ENCODE results near the gene RREB1.

RREB1 gene

DNA sequence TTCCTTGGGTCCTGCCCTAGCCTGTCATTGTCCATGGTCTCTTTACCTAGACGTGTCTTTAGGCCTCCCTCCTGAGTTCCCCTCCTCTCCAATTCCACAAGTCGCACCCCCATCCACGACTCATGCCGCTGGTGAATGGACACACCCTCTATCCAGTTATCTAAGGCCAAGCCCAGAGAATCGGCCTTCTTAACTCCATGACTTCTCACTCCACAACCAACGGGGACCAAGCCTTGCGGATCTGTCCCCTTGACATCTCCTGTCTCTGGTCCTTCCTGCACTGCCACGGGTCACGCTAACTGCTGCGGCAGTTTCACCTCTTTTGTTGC lies 7.0 kb upstream of the RREB1 start:
- DNase-seq: no peak

DNA sequence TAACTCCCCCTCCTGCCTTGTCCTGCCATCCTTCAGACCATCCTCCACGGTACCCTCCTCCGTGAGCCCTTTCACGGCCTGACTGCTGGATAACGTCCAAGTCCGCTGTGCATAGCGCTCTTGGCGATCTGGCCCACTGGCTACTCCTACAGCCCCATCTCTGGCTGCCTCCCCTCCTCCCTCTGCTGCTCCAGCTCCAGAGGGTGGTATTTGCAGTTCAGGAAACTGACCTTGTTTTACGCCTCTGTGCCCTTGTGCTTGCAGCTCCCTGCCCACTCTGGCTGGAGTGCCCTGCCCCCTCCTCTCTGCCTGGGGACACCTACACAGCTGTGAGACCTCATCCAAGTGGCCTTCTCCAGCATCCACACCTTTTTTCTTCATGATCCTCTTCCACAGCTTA lies 6.5 kb upstream of the RREB1 start:
- no peak for DNase-seq

DNA sequence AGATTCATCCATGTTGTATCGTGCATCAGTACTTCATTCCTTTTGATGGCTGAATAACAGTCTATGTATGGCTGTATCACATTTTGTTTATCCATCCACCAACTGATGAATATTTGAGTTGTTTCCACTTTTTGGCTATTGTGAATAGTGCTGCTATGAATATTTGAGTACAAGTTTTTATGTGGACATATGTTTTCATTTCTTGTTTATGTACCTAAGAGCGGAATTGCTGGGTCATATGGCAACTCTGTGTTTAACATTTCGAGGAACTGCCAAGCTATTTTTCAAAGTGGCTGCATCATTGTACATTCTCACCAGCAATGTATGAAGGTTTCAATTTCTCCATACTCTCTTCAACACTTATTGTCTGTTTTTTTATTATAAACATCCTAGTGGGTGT lies 3.0 kb upstream of the RREB1 start:
- no peak for DNase-seq

DNA sequence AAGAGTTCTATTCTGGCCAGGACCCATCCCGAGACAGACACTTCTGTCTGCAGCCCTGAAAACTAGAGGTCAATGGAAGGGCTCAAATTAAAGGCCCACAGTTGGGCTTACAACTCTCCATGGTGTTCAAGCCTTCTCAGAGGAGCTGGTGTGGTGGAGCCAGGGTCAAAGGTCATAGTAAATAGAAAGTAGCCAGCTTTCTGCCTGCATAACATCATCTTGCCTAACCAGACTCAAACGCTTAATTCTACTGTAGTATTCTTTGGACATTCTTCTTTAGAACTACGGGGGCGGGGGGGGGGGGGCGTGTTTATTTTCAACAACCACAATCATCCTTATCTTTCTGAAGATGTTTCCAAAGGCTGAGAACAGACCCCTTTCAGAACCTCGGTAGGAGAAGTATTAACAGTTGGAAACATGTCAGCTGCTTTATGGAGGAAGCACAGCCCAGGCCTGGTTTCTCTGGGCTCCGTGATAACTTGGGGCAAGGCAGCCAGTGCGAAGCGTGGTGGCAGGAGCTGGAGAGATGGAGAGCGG lies 1.5 kb upstream of the RREB1 start:
- DNase-seq: no peak

DNA sequence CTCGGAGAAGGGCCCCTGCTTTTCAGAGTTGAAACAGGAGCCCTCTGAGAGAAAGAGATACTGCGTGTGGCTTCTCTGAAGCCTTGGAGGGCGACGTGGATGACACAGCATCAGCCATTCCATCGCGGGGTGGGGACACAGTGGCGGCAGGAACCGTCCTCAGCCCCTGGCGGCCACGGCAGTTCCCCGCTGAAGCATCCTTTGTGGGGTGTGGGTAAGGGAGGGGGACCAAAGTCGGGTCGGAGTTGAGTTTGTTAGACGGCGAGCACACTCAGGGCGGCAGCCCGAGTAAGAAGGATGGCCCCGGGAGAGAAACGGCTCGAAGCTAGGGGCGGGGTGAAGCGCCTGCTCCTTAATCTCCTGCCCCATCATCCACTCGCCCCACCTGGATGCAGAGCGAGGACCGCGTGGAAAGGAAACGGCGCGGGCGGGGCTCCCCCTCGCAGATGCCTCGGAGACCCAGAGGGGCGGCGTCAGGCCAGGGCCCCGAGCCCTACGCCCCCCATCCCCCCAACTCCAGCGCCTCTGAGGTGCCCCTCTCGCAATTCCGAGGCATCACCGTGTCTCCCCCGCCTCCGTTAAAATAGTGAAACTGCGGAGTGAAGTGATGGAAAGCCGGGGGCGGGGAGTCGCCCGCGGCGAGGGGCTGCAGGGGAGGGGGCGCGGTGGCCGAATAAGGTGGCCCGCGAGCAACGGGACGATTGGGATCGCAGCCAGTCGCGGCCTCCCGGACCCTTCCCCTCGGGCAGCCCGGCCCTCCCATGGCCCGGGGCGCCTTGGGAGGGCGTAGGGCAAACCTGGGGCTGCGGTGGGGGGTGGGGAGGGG lies 796 bp upstream of the RREB1 start:
- peak; percentile 78 to 81 for DNase-seq

DNA sequence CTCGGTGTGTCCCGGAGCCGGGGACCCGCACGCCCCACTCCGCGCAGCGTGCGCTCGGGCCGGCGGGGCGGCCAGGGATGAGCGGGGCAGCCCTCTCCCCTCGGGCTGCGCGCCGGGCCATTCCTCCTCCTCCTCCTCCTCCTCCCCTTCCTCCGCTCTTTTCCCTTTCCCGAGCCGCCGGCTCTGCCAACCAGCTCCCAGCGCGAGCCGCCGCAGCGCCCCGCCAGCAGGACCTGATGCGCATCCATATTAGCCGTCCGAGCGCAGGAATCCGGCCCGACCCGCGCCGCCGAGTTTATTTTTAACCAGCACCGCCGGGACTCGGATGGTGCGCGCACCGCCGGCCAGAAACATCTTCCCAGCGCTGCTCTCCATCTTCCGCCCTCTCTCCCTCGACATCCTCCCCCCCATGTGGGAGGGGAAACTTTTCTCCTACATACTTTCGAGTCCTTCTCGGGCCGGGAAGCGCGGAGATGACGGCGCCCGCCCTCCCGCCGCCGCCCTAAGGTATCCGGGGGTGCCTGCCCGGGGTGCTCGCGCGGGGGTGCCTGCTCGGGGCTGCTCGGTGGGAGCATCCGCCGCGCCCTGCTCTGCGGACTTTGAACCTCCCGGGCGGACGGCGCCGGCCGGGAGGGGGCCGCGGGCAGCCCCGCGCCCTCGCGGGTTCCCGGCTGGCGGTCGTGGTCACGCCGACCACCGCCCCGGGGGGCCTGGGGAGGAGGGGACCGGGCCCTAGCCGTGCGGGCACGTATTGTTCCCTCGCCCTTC lies 619 bp downstream of the RREB1 start:
- DNase-seq: peak; percentile 67 to 70

DNA sequence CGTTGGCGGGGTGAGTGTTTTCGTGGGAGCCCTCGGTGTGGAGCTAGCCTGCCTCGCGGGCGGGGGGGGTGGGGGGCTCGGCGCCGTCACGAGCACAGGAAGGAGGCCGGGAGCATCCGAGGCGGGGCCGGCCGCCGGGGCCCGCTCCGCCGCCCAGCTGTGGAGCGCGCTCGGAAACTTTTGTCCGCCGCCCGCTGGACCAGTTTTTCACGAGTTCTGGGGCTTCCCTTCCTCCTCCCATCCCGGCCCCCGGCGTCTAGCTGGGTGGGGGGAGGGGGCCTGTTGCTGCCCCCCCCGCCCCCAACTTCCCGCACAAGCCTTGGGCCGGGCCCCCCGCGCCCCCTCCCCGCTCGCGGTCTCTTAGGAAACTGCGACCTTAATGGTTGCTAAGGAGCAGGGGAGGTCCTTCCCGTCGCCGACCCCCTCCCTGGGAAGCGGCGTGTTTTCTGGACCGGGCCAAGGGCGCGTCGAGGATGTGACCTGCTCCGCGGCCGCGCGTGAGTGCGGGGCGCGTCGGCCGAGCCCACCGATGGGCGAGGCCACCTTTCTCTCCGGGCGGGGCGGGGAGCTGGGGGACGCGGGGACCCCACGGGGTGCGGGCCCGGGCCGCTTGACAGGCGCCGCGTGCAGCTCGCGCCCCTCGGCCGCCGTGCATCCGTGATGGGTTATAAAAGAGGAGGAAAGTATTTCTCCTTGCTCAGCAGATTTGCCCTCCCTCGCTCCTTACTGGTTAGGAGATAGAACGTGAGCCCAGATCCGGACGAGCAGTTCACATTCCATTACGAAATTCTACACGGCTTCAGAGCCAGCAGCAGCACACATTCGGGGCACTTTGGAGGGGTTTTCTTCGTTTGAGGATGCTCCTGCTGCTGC lies 1.4 kb downstream of the RREB1 start:
- peak; percentile 51 to 55 for DNase-seq

DNA sequence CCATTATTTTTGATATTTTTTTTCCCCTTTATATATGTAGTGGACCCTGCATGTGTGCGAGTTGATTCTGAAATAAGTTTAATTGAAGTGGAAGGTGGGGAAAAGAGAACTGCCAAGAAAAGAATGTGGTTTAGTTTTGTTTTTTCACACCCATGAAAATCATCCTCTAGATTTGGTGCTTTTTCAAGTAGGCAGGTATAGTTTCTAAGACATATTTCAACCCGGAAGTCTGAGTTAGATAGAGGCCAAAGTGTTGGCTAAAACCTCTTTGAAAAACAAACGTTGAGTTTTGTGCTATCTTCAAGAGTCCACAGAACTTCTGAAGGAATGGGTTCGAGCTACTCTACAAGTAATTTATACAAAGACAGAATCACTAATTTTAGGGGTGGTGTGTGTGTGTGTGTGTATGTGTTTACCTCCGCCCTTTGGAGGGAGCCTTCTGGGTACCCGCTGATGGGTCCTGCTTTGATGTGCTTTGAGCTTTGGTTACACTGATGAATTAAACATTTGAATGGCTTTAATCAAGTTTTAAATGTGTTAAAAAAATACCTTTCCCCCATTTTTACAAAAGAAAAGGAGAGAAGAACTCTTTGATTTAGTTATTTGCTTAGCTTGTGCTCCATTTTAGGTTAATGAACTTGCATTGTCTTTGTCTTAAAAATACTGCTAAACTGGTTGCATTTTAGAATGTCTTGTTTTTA lies 2.5 kb downstream of the RREB1 start:
- peak; percentile 6 to 13 for DNase-seq

DNA sequence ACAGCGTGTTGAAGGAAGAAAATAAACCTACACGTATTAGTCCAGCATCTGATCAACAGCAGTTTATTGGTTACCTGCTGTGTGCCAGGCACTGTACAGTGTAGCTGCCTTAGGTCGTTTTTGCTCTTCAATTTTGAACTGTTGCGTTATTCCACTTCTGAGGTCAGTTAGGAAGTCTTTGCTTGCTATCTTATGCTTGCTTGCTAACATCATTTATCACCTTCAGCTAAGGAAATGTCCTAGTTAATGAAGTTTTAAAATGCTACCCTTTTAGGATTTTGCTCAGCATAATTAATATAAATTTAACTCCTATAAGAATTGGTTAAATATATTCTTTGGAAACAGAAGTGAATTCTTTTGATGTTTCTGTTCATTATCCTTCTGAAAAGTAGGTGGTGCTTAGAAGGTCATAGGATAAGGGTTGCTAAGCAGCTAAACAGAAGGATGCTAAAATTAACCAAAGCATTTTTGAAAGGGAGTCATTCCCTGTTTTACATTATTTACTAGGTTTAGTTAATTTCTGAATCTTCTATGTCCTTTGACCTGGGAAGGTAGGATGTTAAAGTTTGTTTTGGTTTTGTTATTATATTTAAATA lies 3.4 kb downstream of the RREB1 start:
- DNase-seq: no peak

DNA sequence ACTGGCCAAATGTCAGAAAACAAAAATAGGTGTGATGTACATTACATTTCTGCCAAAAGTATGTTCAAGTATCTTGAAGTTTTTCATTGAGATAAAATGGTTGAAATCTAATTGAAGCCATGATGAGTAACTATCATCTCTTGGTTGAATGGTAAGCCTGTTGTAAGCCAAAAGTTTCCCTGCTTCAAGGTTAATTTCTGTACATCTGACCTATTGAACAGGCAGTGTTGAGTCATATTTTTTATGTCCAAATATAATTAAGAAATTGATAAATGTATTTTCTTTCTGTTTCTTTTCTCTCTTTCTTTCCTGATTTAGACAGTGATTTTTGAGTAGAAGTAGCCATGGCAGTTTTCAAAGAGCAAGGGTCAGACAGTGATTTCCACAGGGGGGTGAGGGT lies 4.4 kb downstream of the RREB1 start:
- DNase-seq: no peak

DNA sequence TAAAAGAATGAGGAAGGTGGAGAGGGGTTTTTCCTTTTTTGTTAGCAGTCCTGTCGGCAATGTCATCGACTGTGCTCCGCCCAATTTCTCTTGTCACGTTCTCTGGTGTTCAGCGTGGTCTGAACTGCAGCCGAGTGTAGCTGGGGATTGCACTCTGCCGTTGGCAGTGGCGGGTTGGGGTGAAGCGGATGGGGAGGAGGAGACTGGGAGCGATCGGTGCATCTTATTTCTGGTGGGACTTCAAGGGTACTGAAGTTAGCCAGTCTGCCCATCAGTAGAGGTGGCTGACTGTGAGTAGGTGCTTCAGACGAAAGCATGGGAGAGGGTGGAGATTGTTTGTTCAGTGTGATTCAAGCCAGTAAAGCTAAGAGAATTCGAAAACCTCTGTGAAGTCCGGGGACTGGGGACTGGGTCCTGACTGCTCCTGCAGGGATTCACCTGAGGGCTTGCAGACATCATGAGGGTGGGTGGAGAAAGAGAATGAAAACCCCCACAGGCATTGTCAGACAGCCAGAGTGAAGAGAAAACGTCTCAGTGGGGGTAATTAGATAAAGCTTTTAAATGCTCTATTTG lies 5.1 kb downstream of the RREB1 start:
- DNase-seq: peak; percentile 48 to 57

DNA sequence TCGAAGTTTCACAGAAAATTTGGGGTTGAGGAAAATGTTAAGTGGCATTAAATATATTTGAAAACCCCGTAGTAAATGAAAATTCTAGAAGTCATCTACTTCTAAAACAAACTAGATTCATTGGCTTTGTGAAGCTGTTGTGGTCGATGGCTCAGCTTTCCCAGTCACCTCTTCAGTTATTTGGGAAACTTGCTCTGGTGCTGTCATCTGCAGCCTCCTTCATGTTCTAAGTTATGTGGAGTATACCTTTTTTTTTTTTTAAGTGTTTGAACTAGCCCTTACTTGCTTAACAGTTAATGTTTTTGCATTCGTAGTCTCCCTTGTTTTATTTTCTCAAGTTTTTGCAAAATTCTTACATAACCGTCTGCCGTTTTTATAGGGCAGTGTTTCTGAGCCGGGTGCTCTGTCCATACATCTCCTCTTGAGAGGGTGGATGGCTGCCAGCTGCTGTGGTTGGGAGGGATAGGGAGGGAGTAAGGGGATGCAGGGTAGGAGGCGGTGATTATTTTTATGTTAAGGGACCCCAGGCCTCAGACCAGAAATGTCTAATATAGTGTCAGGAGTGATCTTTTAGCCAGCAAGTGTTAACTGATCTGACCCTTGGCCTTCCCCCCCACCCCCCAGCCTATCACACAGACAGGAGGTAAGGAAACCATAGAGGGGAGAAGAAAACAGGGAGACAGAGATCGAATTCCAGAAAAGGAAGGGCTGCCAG lies 7.1 kb downstream of the RREB1 start:
- DNase-seq: peak in 1 of 2 experiments; percentile 3

DNA sequence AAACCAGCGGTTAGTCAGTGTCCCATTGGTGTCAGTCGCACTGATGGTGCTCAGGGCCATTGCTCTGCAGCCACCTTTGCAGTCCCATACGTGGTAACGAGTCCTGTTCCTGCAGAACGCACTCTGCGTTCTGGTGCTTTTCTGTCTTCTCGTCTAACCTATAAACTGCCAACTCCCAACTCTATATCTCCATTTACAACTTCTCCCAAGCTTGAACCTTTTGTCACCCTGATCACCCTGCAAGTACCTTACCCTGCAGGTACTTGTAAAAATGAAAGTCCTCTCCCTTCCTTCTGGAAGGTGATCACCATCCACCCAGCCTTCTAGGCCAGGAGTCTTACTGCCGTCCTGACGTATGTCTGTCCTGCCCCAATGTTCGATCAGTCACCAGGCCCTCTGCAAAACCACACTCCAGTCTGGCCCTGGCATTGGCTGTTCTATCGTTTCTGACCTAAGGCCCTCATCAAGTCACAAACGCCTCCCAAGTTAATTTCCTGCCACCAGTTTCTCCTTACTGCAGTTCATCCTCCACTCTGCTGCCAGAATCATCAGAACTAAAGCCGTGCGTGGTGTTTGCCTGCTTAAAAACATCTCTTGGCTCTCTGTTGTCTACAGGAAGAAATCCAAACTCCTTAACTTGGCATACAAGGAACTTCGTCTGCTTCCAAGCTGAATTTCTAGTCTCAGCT lies 7.9 kb downstream of the RREB1 start:
- peak; percentile 16 for DNase-seq

DNA sequence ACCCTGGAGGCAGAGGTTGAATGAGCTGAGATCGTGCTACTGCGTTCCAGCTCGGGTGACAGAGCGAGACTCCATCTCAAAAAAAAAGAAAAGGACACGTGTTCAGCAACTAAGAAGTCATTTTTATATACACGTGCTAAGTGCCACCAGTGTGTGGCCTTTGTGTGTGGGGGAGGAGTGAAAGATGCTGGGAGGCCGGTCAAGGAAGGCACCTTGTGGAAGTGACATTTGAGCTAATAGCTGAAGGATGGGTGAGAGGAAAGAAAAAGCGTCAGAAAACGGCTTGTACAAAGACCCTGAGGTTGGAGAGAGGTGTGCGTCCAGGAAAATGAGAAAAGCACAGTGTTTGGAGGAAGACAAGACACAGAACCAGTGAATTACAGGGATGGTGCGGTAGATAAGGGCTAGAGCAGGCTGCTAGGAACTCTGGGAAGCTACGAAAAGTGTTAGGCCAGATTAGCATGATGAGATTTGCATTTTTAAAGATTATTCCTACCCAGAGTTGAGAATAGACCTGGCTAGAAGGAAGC lies 11.6 kb downstream of the RREB1 start:
- peak in 1 of 2 experiments; percentile 7 for DNase-seq

DNA sequence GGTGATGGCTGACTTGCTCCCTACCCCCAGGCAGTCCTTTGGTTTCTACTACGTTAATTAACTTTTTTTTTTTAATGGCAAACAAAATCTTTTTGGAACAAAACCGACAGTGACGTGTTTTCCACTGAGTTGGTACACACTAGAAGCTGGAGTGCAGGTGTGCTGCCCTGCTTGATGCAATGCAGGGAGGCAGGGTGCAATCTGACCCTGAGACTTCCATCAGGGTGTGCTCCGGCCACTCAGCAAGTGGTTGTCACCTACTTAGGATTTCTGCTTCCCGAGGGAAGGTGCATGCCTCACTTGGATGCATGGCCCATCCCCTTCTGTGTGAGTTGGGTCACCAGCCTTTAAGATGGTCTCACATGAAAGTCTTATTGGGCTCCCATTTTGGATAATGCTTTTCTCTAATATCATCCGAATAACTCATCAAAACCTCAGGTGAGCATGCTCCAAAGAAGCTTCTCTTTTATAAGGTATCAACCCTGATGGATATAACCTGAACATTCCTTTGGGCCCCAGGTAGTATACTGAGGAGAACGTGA lies 14.0 kb downstream of the RREB1 start:
- peak in 1 of 2 experiments; percentile 5 for DNase-seq

DNA sequence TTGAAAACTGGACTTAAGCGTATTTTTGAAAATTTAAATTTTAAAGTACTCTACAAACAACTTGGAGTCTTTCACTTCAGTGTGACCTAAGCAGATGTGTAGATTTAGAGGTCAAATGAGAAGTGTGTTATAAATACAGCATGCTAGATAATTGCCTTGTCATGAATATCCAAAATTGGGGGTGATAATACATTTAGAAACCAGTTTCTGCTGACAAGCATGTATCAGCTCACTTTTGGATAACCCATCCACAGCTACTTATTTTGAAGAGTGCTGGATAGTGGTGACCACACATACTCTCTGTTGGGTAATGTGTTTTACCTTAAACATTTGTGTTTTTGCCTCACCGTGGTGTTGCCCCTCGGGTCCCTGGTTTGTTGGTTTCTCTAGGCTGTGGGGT lies 14.9 kb downstream of the RREB1 start:
- DNase-seq: no peak

DNA sequence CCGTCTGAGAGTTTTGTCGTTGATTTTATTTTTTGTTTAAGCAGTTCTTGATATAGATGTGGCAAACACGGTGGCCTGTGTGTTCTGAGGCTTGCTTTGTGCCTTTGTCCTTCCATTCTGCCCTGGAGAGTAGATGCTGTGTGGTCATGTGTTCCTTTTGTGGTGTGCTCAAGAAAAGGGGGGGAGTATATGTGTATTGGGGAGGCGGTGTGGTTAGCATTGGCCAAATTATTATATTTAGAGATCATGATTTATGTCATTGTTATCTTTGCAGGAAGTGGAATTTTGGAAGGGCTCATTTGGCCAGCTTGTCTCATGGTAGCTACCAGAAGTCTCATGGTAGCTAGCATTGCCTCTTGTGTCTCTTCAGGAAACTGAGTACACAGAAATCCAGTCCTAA lies 16.4 kb downstream of the RREB1 start:
- no peak for DNase-seq

DNA sequence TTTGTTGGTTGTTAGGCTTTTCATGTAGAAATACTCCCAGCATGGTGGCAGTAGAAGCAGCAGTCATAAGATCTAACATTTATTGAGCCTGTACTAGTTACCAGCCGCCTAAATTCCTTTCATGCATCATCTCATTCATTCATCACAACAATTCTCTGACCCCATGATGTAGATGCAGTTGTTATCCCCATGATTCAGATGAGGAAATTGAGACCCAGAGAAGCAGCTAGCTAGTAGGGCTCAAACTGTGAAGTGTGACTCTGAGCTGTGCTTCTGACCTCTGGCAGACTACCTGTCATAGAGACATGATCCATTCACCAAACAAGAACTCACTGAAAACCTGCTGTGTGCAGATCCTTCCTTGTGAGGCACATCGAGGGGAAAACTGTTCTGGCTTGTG lies 16.9 kb downstream of the RREB1 start:
- DNase-seq: peak in 1 of 2 experiments; percentile 11

DNA sequence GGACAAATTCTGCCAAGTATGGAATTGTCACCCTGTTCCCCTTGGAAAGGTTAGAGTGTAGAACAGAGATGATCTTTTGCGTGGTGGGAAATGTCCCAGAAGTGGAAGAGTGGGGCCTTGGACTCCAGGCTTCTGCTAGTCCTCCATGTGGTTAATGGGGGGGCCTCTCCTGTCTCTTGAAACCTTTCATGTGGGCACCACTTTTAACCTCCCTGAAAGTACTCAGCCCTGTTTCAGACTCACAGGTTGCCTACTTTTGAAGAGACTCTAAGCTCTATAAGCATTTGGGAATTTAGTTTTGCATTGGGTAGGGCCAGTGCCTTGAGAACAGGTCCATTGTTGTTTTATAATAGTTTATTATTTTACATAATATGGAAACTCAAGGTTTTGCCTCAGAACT lies 17.5 kb downstream of the RREB1 start:
- DNase-seq: peak in 1 of 2 experiments; percentile 11

DNA sequence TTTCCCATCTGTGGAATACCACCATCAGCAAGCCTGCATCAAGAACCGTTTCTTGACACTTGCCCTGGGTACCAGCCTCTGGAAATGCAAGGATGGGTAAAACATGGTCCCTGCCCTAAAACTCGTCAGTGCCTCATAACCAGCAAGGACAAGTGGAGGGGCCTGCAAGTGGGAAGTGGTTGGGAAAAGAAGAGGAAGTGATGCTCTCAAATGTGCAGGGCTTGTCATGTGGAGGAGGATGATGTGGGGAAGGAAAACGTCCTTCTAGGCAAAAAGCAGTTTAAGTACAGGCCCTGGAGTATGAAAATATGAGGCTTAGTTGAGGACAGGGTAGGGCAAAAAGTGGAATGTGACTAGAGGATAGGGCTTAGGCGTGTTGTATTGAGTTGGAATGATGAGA lies 19.0 kb downstream of the RREB1 start:
- DNase-seq: no peak

Data from activated T-cell treated with anti-CD3 and anti-CD28 coated beads, Interleukin-2, amount 50 U/mL, for 48 hours (primary cell).